ENCODE measurements around the gene ZNF646. TPM values are rescaled to one million over a fixed set of nuclear protein-coding genes. Genes with fewer than 3 reads are reported as not detected.

Gene ZNF646
- total and polyA plus RNA-seq, 2 of the 13 experiments (the other 11 are each of a cell fraction or from before 2014, with no cell fraction given), result 3.4 to 10.9 TPM

DNA sequence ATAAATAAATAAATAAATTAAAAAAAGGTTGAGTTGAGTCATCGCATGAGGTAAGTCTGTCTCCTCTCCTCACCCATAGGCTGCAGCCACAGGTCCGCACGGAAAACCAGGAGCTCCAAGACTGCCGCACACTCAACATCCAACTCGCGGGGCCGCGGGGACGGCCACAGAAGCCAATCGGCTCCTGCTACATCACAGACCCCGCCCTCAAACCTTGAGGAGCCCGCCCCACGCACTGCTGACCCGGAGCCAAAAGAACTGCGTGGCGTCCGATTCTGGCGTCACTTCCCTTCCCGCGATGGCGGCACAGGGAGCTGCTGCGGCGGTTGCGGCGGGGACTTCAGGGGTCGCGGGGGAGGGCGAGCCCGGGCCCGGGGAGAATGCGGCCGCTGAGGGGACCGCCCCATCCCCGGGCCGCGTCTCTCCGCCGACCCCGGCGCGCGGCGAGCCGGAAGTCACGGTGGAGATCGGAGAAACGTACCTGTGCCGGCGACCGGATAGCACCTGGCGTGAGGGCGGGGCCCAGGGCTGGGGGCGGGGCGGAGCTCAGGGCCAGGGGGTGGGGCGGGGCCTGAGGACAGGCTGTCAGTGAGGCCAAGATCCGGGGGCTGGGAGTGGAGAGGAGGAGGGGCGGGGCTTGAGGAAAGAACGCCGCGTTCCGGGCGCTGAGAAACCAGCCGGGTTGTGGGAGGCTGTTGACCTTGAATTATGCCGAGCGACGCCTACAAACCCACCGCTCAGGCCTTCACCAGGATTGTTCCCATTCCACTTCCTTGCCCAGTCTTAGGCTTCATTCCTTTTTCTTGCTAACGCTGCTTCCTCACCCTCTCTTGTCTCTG is 43.4 kb downstream of the ZNF646 start, which contains the start of gene KAT8 (continued):
- TF ChIP-seq, protein P1, sequence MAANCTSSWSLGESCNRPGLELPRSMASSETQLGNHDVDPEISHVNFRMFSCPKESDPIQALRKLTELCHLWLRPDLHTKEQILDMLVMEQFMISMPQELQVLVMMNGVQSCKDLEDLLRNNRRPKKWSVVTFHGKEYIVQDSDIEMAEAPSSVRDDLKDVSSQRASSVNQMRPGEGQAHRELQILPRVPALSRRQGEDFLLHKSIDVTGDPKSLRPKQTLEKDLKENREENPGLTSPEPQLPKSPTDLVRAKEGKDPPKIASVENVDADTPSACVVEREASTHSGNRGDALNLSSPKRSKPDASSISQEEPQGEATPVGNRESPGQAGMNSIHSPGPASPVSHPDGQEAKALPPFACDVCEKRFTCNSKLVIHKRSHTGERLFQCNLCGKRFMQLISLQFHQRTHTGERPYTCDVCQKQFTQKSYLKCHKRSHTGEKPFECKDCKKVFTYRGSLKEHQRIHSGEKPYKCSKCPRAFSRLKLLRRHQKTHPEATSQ (CRISPR knock-in tag; IDR thresholded peaks at IDR 0.05; ENCODE audit: borderline replicate concordance), result peak; percentile 50; the same call in 1 of the 2 replicates
- no peak; the same call in 1 of the 2 replicates for TF ChIP-seq GLI4 (CRISPR knock-in tag; IDR thresholded peaks at IDR 0.05; ENCODE audit: borderline replicate concordance)
- no peak for TF ChIP-seq ZNF644 (CRISPR knock-in tag; IDR thresholded peaks at IDR 0.05; ENCODE audit: low read depth)
- TF ChIP-seq EEA1 (CRISPR knock-in tag; IDR thresholded peaks at IDR 0.05; ENCODE audit: borderline replicate concordance), result no peak
- peak; percentile 18; the same call in 1 of the 2 replicates for TF ChIP-seq ZNF609 (CRISPR knock-in tag; IDR thresholded peaks at IDR 0.05; ENCODE audit: borderline replicate concordance)
- TF ChIP-seq ZNF496 (CRISPR knock-in tag; IDR thresholded peaks at IDR 0.05; ENCODE audit: insufficient replicate concordance), result no peak
- peak; percentile 35 for TF ChIP-seq ZNF350 (CRISPR knock-in tag; IDR thresholded peaks at IDR 0.05; ENCODE audit: borderline replicate concordance, low read depth)
- TF ChIP-seq IRX3 (CRISPR knock-in tag; IDR thresholded peaks at IDR 0.05; ENCODE audit: borderline replicate concordance, low read depth), result peak; percentile 88; the same call in 1 of the 2 replicates
- TF ChIP-seq PHB2 (IDR thresholded peaks at IDR 0.05; ENCODE audit: partially characterized antibody), result no peak
- TF ChIP-seq TMF1 (CRISPR knock-in tag; IDR thresholded peaks at IDR 0.05; ENCODE audit: low read depth), result peak; percentile 86; the same call in 1 of the 2 replicates
- TF ChIP-seq ZC3H4 (CRISPR knock-in tag; IDR thresholded peaks at IDR 0.05; ENCODE audit: borderline replicate concordance), result peak; percentile 26; the same call in 1 of the 2 replicates
- TF ChIP-seq ZNF558 (CRISPR knock-in tag; IDR thresholded peaks at IDR 0.05; ENCODE audit: borderline replicate concordance), result no peak; the same call in 1 of the 2 replicates
- peak; percentile 72; the same call in 1 of the 2 replicates for TF ChIP-seq MED13 (CRISPR knock-in tag; IDR thresholded peaks at IDR 0.05)
- TF ChIP-seq NR2C2 (CRISPR knock-in tag; IDR thresholded peaks at IDR 0.05; ENCODE audit: borderline replicate concordance), result peak; percentile 99
- peak; percentile 97 for TF ChIP-seq GABPB1 (CRISPR knock-in tag; IDR thresholded peaks at IDR 0.05)
- no peak; the same call in 1 of the 2 replicates for TF ChIP-seq NFATC3 (CRISPR knock-in tag; IDR thresholded peaks at IDR 0.05)
- TF ChIP-seq MTA3 (CRISPR knock-in tag; IDR thresholded peaks at IDR 0.05), result no peak
- TF ChIP-seq, protein P2, sequence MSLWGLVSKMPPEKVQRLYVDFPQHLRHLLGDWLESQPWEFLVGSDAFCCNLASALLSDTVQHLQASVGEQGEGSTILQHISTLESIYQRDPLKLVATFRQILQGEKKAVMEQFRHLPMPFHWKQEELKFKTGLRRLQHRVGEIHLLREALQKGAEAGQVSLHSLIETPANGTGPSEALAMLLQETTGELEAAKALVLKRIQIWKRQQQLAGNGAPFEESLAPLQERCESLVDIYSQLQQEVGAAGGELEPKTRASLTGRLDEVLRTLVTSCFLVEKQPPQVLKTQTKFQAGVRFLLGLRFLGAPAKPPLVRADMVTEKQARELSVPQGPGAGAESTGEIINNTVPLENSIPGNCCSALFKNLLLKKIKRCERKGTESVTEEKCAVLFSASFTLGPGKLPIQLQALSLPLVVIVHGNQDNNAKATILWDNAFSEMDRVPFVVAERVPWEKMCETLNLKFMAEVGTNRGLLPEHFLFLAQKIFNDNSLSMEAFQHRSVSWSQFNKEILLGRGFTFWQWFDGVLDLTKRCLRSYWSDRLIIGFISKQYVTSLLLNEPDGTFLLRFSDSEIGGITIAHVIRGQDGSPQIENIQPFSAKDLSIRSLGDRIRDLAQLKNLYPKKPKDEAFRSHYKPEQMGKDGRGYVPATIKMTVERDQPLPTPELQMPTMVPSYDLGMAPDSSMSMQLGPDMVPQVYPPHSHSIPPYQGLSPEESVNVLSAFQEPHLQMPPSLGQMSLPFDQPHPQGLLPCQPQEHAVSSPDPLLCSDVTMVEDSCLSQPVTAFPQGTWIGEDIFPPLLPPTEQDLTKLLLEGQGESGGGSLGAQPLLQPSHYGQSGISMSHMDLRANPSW (CRISPR knock-in tag; IDR thresholded peaks at IDR 0.05; ENCODE audit: borderline replicate concordance), result no peak; the same call in 1 of the 2 replicates
- TF ChIP-seq SP140L (CRISPR knock-in tag; IDR thresholded peaks at IDR 0.05; ENCODE audit: borderline replicate concordance), result peak; percentile 57; the same call in 1 of the 2 replicates
- TF ChIP-seq NR3C1 (CRISPR knock-in tag; IDR thresholded peaks at IDR 0.05), result no peak
